Measurements from ENCODE around the gene VPREB3. TPM values are rescaled to one million over a fixed set of nuclear protein-coding genes. Genes with fewer than 3 reads are reported as not detected.

Gene VPREB3
- polyA plus RNA-seq, 1 of the 3 experiments (the other 2 are of a cell fraction): not detected

GRCh38 chr22:23755711-23756110 is 1.5 kb upstream of the VPREB3 start:
- CTCF ChIA-PET: interaction anchor here (1.5 to 2.4 kb wide), 2 partner anchors 8 to 94 kb away, joined by 3 to 8 read pairs; no protein-coding TSS in a partner anchor
- POLR2A ChIA-PET: no interaction called here

GRCh38 chr22:23754980-23755636 is 883 bp upstream of the VPREB3 start:
- Histone ChIP-seq H3K4me1 (ENCODE audit: control insufficient read depth in 1 of 2, insufficient read depth in 2 of 2, low read depth in 1 of 2, low read length in 1 of 2) (peaks cover 0 to 6% of the 10 kb centered on the region in 2 experiments; a peak in 2 of 4 replicates), H3K9ac (no peak overlapping the region), H3F3A (replicated peaks; ENCODE audit: insufficient read depth) (no peaks in the 10 kb centered on the region), H3K4me2 (no peak overlapping the region), H4K20me1 (ENCODE audit: insufficient read depth) (no peaks in the 10 kb centered on the region), H3K36me3 (replicated peaks in 1 of 2; ENCODE audit: control insufficient read depth in 1 of 2, insufficient read depth in 2 of 2, low read length in 1 of 2) (no peaks in the 10 kb centered on the region), H2AFZ (ENCODE audit: low read depth) (no peak overlapping the region), H3K27ac (ENCODE audit: low read depth in 2 of 2, low read length in 1 of 2) (no peak overlapping the region), H3K79me2 (ENCODE audit: insufficient read depth) (peaks cover 4% of the 10 kb centered on the region; the same call in 1 of the 2 replicates), H3K9me2 (no peaks in the 10 kb centered on the region), H3K27me3 (ENCODE audit: insufficient read depth) (no peaks in the 10 kb centered on the region), H3K4me3 (ENCODE audit: low read depth in 2 of 2, low read length in 1 of 2) (no peak overlapping the region), H3K9me3 (no peaks in the 10 kb centered on the region)
- ChIA-PET CTCF (interaction anchor here (0.6 to 1.5 kb wide), 5 partner anchors 9 to 355 kb away, joined by 3 read pairs; partner anchors contain the start of gene SLC2A11), POLR2A (no interaction called here)
- 63% methylated on average over 6 of the region's 6 CpGs for WGBS (ENCODE audit: low lambda C conversion rate)
- TF ChIP-seq ZBTB33 (IDR thresholded peaks at IDR 0.05; ENCODE audit: borderline replicate concordance, low read depth): no peak
- TF ChIP-seq MAX (IDR thresholded peaks at IDR 0.05; ENCODE audit: low read depth): no peak
- no peak for DNase-seq

More at GRCh38 chr22:23755711-23756110, 1.5 kb upstream of the VPREB3 start:
- TF ChIP-seq ELF1 (IDR thresholded peaks at IDR 0.05): no peak
- no peak for TF ChIP-seq MAX (IDR thresholded peaks at IDR 0.05; ENCODE audit: low read depth)
- TF ChIP-seq POLR2AphosphoS5 (IDR thresholded peaks at IDR 0.05; ENCODE audit: low read depth, low read length): no peak
- TF ChIP-seq TCF12 (IDR thresholded peaks at IDR 0.05): no peak
- TF ChIP-seq RCOR1 (IDR thresholded peaks at IDR 0.05; ENCODE audit: low read length): no peak
- 68% methylated on average over 8 of the region's 8 CpGs for WGBS (ENCODE audit: low lambda C conversion rate)
- Histone ChIP-seq H3K27me3 (ENCODE audit: insufficient read depth) (no peaks in the 10 kb centered on the region), H3K36me3 (replicated peaks in 1 of 2; ENCODE audit: control insufficient read depth in 1 of 2, insufficient read depth in 2 of 2, low read length in 1 of 2) (no peaks in the 10 kb centered on the region), H3K27ac (ENCODE audit: low read depth in 2 of 2, low read length in 1 of 2) (no peak overlapping the region), H2AFZ (ENCODE audit: low read depth) (no peak overlapping the region), H3K9ac (no peak overlapping the region), H3K9me2 (no peaks in the 10 kb centered on the region), H3K4me1 (ENCODE audit: control insufficient read depth in 1 of 2, insufficient read depth in 2 of 2, low read depth in 1 of 2, low read length in 1 of 2) (peaks cover 0 to 4% of the 10 kb centered on the region in 2 experiments; a peak in 1 of 4 replicates), H4K20me1 (ENCODE audit: insufficient read depth) (no peaks in the 10 kb centered on the region), H3K9me3 (no peaks in the 10 kb centered on the region), H3K79me2 (ENCODE audit: insufficient read depth) (no peaks in the 10 kb centered on the region), H3K4me2 (no peak overlapping the region), H3K4me3 (ENCODE audit: low read depth in 2 of 2, low read length in 1 of 2) (no peak overlapping the region), H3F3A (replicated peaks; ENCODE audit: insufficient read depth) (no peaks in the 10 kb centered on the region)
- no peak for DNase-seq

- Histone ChIP-seq H4K20me1 (ENCODE audit: insufficient read depth) (no peaks in the 10 kb centered on the region), H3K9ac (no peak overlapping the region), H3K27ac (ENCODE audit: low read depth in 2 of 2, low read length in 1 of 2) (no peak overlapping the region), H3K4me3 (ENCODE audit: low read depth in 2 of 2, low read length in 1 of 2) (no peak overlapping the region), H3K79me2 (ENCODE audit: insufficient read depth) (peaks cover 16% of the 10 kb centered on the region), H3K36me3 (replicated peaks in 1 of 2; ENCODE audit: control insufficient read depth in 1 of 2, insufficient read depth in 2 of 2, low read length in 1 of 2) (no peaks in the 10 kb centered on the region), H2AFZ (ENCODE audit: low read depth) (no peak overlapping the region), H3K9me2 (no peaks in the 10 kb centered on the region), H3K4me2 (no peak overlapping the region), H3F3A (replicated peaks; ENCODE audit: insufficient read depth) (no peaks in the 10 kb centered on the region), H3K27me3 (ENCODE audit: insufficient read depth) (no peaks in the 10 kb centered on the region), H3K9me3 (no peaks in the 10 kb centered on the region), H3K4me1 (ENCODE audit: control insufficient read depth in 1 of 2, insufficient read depth in 2 of 2, low read depth in 1 of 2, low read length in 1 of 2) (peaks cover 0 to 10% of the 10 kb centered on the region in 2 experiments; a peak in 2 of 4 replicates)
- ChIA-PET CTCF (interaction anchor here (2.7 kb wide), 1 partner anchor 96 kb away, joined by 6 read pairs; no protein-coding TSS in a partner anchor), POLR2A (no interaction called here)
- DNase-seq: no peak
- TF ChIP-seq MXI1 (IDR thresholded peaks at IDR 0.05; ENCODE audit: low read depth, low read length) (no peak), ELF1 (IDR thresholded peaks at IDR 0.05) (no peak), FOXM1 (IDR thresholded peaks at IDR 0.05; ENCODE audit: low read depth) (no peak), EZH2phosphoT487 (IDR thresholded peaks at IDR 0.05; ENCODE audit: borderline replicate concordance, low read depth) (no peak), POLR2AphosphoS5 (IDR thresholded peaks at IDR 0.05; ENCODE audit: low read depth, low read length) (no peak), FOXJ3 (CRISPR knock-in tag; IDR thresholded peaks at IDR 0.05) (no peak), USF1 (IDR thresholded peaks at IDR 0.05; ENCODE audit: borderline replicate concordance, low read depth) (no peak), CTCF (IDR thresholded peaks at IDR 0.05) (no peak), MAX (IDR thresholded peaks at IDR 0.05; ENCODE audit: low read depth) (no peak)
- 85% methylated on average over 2 of the region's 2 CpGs for WGBS (ENCODE audit: low lambda C conversion rate)
Observed at GRCh38 chr22:23753385-23753784, 840 bp downstream of the VPREB3 start.
